ENCODE results near the gene EEF1AKMT1.

EEF1AKMT1 gene

DNA sequence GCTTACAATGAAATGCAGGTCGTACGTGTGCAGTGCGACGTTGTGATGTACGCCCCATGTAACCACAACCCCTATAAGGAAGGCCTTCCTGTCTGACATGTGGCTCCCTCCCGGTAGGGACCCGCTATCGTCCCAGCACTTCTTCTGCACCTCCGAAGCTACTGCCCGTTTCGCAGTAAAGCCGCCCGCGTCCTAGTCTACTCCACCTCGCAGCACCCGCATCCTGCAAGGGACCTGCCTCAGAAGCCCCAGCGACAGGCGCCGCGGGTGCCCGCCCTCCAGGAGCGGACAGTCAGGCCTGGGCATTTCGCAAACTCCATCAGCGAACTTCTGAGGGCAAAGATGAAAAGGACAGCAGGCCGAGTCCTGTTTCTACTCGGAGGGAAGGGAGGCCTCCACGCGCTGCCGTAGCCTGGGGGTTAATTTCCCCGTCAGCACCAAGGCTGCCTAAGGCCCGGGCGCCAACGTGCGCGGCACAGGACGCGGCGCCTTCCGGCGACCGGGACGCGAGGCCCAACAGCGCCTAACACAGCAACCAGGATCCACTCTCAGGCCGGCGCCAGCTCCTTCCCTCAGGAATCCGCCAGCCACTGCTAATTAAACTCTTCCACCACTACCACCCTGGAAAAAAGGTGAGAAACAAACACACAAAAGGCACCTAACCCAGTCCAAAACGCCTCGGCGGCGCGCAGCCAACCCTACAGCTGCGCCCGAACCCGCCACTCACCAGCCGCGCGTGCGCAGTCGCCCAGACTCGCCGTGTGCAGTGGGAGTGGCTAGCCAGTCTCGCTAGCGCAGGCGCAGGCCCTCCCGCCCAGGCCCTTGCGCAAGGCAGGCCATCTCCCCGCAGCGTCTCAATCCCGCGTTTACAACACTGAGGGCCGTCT lies at the start of gene EEF1AKMT1:
Gene EEF1AKMT1 (minus strand): TSS at position 768 of the 887 bp plus-strand sequence. CDS start 16,363 bp downstream, outside the sequence.
- peak; percentile 62 for DNase-seq

GRCh38 chr13:20823071-20823470 lies 49.3 kb upstream of the EEF1AKMT1 start:
- DNase-seq, result no peak

DNA sequence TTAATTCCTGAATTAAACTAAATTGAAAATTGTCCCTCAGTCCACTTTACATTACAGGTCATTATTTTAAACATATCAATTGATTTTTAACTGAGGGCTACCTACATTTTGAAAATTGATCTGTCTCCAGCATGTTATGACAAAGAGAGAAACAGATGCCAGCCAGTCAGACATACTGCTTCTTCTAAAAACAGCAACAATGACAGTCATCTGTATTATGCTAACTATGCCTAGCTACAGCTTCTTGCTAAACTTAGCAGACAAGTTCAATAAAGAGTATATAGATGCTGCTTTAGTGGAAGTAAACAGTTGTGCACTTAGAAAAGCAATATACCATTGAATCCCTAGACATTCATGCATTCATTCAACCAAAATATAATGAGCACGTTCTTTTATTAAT lies 48.6 kb upstream of the EEF1AKMT1 start:
- no peak for DNase-seq

GRCh38 chr13:20819715-20820114 lies 46.0 kb upstream of the EEF1AKMT1 start:
- DNase-seq, result no peak

- no peak for DNase-seq
Observed at GRCh38 chr13:20815464-20815863, 41.7 kb upstream of the EEF1AKMT1 start.

DNA sequence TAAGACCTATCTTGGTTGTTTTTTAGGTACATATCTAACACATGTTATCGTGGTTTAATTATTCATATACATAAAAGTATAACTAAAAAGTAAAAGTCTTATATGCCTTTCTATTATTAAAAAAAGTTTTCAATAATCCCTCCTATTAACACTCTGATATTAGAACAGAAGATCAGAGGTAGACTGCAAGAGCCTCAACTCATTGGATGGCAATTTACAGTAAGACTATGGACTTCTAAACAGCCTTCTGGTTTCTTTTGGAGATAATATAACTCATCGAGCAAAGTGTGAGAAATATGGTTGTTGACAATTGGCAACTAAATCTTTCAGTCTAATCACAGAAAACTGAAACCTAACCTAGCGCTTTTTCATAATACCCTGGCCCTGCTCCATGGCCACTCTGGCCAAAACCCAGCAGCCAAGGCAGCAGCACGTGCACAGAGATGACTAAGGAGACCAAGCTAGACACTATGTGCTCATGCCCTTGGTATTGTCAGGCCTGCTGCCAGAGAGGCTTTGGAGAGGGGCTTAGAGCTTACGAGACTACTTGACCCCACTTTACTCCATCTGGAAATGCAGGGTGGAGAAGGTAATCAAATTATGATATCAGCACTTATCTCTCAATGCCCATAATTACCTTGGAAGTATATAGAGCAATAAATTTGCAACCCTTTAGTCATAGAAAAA lies 40.6 kb upstream of the EEF1AKMT1 start:
- peak; percentile 81 for DNase-seq

DNA sequence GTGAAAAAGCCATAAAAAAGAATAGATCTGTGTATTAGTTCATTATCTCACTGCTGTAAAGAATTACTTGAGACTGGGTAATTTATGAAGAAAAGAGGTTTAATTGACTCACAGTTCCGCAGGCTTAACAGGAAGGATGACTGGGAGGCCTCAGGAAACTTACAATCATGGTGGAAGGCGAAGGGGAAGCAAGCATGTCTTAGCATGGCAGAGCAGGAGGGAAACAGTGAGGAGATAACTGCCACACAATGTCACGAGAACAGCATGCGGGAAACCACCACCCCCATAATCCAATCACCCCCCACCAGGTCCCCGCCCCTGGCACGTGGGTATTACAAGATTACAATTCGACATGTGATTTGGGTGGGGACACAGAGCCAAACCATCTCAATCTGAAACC lies 39.1 kb upstream of the EEF1AKMT1 start:
- DNase-seq, result no peak

GRCh38 chr13:20810808-20811207 lies 37.0 kb upstream of the EEF1AKMT1 start:
- no peak for DNase-seq

DNA sequence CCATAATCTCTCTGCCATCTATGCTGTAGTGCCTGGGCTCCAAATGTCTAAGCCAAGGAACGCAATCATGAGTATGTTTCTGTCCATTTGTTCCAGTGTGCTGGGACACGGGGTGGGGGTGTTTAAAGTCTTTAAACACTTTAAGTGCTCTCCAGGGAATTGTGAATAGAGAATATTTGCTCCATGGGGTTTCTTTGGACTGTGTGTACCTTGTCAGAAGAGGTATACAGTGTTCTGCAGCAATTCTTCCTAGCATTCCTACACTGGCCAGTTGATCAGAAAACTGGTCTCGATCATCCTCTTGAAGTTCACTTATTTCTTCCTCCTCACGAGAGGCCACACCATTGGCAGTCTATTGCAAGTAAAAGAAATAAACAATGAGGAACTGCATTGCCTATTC lies 35.1 kb upstream of the EEF1AKMT1 start:
- no peak for DNase-seq

GRCh38 chr13:20803180-20803965 lies 29.6 kb upstream of the EEF1AKMT1 start:
- DNase-seq, result no peak

- no peak for DNase-seq
Observed at GRCh38 chr13:20801707-20802106, 27.9 kb upstream of the EEF1AKMT1 start.

- DNase-seq, result no peak
Observed at GRCh38 chr13:20799726-20800416, 26.1 kb upstream of the EEF1AKMT1 start.

DNA sequence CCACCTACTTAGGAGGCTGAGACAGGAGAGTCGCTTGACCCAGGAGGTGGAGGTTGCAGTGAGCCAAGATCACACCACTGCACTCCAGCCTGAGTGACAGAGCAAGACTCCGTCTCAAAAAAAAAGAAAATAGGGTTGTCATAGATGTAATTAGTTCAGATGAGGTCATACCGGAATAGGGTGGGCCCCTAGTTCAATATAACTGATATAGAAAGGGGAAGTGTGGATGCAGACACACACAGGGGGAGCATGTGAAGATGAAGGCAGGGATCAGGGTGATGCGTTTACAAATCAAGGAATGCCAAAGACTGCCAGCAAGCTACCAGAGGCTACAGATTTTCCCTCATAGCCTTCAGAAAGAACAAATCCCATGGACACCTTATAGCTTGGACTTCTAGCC lies 24.3 kb upstream of the EEF1AKMT1 start:
- no peak for DNase-seq

- DNase-seq, result no peak
Observed at GRCh38 chr13:20796791-20797508, 23.2 kb upstream of the EEF1AKMT1 start.

GRCh38 chr13:20789665-20790064 lies 15.9 kb upstream of the EEF1AKMT1 start:
- no peak for DNase-seq

DNA sequence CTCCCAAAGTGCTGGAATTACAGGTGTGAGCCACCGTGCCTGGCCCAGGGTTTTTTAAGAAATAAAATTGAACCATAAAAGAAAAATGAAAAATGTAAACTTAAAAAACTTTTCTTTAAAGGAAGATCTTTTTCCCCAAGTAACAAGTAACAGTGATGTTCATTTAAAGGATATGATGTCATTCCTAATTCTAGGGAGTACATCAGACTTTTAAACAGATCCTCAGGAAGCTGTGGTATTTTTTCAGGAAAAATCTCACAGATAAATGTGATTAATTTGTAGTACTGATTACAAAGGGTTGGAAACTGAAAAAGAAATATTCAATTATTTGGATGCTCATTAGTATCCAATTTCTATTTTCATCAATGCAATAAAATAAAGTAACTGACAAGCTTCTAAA lies 14.6 kb upstream of the EEF1AKMT1 start:
- no peak for DNase-seq

DNA sequence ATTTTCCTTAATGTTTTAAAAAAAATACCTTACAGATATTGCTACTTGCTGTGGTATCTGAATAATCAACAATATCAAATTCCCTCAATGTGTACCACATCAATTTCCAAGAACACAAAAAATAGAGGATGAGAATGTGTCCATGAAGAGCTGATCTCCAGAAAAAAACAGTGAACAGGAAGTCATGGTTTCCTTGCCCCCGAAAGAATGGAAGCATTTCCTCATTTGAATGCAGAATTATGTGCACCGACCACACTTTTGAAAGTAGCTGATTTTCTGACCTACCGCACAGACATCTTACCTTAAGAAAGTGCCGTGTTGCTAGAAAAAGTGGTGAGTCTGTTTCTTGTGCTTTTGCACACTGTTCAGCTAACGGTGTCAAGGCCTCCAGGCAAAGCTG lies 13.4 kb upstream of the EEF1AKMT1 start:
- DNase-seq, result no peak

DNA sequence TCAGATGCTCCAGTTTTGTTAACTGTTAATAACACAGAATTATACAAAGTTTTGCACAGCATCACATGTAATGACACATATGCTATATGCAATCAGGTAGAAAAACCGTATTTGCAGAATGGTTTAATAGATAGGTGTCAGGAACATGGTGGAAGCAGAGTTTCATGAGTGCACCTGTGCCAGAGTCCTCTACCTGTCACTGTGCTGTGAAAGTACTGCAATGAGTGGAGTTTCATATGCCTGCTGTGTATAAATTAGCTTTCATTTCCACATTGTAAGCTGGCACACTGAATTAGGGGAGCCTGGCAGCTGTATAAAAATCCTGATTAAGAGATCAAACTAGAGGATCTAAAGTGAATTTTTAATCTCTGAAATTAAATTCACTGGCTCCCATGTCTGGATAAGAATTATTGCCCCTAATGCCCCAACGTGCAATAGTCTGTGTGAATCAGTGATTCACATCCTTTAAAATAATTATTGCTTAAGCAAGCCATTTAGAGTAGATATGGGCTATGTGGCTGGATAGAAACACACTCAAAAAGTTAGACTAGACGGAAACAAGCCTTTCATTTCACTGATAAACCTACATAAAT lies 8.5 kb upstream of the EEF1AKMT1 start:
- no peak for DNase-seq

GRCh38 chr13:20780317-20780716 lies 6.6 kb upstream of the EEF1AKMT1 start:
- no peak for DNase-seq

GRCh38 chr13:20779405-20779804 lies 5.6 kb upstream of the EEF1AKMT1 start:
- DNase-seq, result no peak

DNA sequence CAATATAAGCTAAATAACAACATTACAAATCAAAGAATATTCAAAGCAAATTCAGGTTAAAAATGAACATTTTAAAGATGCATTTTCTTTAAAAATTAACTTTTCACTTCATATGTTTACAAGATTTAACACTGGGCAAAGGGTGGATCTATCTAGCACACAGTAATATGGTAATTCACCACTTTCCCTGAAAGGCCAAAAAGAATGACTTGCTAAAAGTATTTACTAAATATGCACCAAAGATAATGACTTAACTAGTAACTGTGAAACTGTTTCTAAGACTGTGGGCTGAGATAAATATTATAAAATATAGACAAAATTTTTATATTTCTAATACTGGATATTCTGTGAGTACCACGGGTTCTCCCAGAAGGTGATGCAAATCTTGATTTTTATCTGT lies 4.5 kb upstream of the EEF1AKMT1 start:
- no peak for DNase-seq

DNA sequence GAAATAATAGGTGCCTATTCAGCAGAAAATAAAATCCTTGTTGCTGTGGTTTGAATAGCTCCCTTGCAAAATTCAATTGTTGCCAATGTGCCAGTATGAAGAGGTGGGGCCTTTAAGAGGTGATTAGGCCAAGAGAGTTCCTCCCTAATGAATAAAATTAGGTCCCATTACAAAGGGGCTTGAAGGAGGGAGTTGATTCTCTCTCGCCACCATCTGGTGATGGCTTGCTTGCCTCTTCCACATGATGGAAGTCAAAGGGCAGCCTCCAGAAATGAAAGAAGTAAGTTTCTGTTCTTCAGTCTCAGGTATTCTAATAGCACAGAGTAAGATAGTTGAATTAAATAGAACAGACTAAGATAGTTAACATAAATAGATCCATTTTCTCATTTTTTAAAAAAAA lies 3.0 kb upstream of the EEF1AKMT1 start:
- no peak for DNase-seq
